DMS153 treated with DMSO at 0.1 percent for 48 hours (cell line): ENCODE data around the gene ROBO4.
A peak's percentile ranks its signal among the peaks of the same experiment; 100 is the strongest.

Experiments used
- DNase-seq: peaks from one replicate; lab custom pipeline; 2025; ENCODE audit not compliant: unreplicated experiment; lab: John Stamatoyannopoulos, UW

The ROBO4 gene

DNA sequence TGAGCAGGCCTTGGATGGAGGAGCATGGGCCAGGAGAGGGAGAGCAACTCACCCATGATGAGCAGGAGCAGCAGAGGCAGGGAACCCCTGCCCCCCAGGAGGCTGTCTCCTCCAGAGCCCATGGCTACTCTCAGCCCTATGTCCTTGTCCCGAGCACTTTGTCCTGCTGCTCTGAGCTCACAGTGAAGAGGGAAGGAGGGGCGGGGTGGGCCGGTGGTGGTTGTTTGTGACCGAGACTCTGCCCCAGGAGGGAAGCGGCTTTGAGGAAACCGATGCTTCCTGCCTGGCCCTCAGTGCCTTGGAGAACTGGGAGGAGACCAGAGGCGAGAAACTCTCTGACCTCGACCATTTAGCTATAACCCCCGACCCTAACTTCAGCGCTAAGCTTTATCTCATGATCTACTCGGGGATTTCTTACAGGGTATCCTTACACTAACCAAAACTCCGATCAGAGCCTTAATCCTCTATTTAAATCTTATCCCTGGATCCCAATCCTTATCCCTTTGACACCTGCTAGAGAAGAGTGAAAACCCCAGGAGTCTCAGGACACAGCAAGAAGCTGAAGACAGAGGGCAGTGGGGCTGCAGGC, at the start of gene ROBO4:
ROBO4 (minus strand) TSS at position 192 of the 589 bp plus-strand sequence; CDS start at position 122, 70 bp downstream.
- DNase-seq, result no peak

DNA sequence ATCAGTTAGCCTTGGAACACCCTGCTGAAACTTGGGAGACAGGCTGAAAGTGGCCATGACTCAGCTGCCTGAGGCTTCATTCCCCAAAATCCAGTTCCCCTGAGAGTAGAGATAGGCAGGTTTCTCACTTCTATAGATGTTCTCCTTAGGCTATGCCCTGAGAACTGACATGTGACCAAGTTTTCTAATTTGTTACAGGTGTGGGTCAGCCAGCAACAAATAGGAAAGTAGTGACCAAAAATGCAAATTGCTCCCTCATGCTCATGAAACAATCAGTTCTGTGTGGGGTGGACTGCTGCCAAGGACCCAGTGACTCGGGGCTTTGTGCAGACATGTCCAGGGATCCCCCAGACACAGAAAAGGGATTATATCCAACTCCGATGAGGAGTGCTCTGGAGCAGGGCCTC, 49.1 kb upstream of the ROBO4 start:
- DNase-seq, result no peak

- no peak for DNase-seq
Observed at GRCh38 chr11:124945826-124946225, 48.2 kb upstream of the ROBO4 start.

DNA sequence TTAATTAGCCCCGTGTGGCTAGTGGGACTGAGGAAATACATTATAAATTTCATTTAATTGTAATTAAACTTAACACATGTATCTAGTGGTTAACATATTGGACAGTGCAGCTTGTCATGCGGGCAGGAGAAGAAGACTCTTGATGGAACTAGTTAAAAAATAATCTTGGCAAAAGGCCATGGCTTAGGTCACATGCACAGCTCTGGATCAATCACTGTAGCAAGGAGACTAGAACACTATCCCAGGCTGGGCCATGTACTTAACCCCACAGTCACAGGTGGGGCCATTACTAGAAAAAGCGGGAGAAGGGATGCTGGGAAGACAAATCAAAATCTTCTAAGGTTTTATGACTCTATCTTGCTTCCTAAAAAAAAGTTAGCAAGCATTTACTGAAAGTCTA, 46.9 kb upstream of the ROBO4 start:
- no peak for DNase-seq

GRCh38 chr11:124943741-124944140, 46.1 kb upstream of the ROBO4 start:
- no peak for DNase-seq

GRCh38 chr11:124943254-124943616, 45.6 kb upstream of the ROBO4 start:
- no peak for DNase-seq

GRCh38 chr11:124942466-124943253, 45.0 kb upstream of the ROBO4 start:
- DNase-seq, result no peak

DNA sequence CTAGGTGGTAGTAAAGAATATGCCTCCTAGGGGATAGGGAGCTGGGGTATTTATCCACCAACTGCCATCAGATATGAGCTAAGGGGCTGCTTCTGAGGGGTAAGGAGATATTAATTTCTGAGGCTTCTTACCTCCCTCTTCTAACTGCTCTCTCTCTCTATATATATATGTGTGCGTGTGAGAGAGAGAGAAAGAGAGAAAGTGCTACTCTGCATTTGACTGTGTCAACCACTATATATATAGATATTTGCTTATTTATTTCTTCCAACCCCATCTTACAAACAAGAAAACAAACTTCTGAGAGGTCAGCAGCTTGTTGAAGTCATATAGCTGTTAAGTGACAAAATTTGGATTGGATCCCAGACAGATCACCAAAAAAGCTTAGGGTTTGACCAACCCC, 44.0 kb upstream of the ROBO4 start:
- DNase-seq, result no peak

GRCh38 chr11:124938970-124939369, 41.3 kb upstream of the ROBO4 start:
- no peak for DNase-seq

DNA sequence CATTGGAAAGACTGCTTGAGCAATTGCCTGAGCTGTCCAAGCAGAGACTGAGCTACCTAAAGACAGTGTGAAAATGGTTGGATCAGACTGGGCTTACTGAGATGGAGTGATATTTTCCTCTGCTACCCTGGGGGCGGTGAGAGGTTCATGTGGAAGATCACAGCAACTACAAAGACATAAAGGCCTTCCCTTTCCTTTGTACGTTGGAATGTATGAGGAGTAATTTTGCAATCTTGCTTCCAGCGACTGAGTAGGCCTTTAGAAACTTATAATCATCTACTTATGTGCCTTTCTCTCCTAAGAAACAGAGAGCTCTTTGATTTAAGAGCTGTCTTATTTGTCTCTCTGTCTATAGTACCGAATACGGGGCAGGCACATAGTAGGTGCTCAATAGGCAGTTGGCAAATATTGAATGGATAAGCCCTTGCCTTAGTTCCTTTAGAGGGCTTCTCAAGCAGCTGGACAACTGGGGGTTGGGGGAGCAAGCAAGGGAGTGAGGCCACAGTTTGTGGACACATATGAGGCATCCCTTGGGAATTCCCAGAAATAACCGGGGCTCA, 40.6 kb upstream of the ROBO4 start:
- no peak for DNase-seq

DNA sequence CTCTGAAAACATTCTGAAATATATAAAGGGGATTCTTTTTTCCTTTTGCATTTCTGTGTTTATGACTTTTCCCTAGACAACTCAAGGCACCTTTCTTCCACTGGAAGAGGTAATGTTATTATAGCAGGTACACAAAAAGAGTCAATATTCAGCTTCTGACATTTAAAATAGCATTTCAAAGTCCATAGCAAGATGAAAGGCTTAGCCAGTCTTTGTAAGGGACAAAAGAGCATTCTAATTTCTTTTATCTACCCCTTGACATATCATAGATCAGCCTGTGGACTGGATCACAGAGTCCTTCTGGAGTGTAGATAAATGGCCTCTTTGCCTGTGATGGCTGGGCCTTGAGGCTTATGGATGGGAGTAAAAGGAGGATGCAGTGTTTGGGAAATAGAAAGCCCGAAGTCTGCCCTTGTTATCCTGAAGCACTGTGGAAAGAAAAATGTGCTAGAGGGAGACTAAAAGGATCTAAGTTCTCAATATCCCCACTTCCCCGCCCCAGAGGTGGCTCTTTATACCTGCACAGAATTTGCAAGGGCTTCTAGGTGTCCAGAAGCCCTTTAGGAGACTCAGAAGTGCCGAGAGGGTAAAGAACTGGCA, 39.8 kb upstream of the ROBO4 start:
- DNase-seq, result no peak

DNA sequence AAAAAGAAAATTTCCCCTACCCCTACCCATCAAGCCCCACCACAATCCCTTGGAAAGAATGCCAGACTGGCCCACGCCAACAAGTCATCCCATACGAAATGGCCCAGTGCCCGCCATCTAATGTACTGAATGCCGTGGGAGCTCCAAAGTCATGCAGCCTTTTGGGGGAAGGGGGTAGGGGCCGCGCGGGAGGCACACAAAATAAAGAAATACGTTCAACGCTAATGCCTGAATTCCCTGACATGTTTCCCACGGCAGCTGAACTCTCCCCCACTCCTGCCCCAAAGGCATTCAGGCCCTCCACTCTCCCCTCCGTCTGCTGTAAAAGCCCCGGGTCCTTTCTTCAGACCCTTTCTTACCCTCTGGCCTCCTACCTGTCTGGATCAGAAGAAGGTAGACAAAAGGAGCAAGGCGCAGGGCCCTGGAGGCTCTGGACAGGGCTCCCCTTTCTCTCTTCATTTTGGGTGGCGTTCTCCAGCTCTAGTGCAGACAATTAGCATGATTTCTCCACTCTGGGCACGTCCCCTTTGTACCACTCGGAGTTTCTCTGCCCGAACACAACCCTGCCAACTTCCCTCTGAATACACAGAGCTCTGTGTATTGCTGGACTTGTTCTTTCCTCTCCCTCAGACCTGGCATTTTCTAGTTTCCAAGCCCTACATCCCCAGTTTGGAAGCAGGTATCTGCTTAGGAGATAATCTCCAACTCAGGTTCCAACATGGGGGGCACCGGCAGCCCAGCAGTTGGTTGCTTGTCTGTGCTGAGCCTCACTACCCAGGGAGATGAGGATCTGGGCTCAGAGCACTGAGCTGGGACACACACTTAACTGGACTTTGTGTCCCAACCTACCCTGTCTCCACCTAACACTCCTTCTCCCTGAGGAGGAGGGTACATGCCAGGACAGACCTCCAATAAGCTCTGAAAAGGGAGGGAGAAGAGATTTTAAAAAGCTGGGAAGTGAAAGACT, 38.2 kb upstream of the ROBO4 start, which contains the start of gene HEPACAM:
HEPACAM (minus strand) TSS at position 500 of the 967 bp plus-strand sequence; CDS start at position 459, 41 bp downstream.
- no peak for DNase-seq

GRCh38 chr11:124934862-124935547, 37.3 kb upstream of the ROBO4 start:
- DNase-seq, result no peak

- no peak for DNase-seq
Observed at GRCh38 chr11:124930799-124931198, 33.1 kb upstream of the ROBO4 start.

DNA sequence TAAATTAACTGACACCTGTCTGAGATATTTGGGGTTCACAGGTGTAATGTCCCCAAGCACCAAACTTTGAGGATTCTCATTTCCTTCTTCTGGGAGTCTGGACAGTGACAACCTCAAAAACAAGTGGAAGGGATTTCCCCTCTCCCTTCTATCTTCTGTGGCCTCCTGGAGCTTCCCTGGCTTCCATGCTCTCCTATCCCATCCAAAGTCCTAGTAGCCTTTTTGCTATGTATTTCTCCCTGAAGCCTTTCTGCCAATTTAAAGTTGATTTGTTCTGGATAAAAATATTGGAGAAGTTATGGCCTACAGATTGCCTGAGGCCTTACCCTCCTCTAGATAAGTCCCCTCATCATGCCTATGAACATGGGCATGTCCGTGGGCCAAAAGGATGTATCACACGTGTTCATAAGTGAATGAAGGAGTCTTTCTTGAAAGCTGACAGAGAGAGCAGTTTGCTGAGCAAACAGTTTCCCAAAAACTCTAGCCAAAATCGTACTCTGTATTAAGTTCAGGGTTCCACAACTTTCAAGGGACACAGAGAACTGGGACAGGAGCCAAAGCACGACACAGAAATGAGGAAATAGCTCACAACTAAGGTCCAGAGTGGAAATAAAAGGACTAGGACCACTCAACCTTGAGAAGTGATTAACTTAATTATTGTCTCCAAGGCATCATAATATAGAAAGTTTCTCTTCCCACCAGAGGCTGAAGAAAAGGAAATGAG, 31.4 kb upstream of the ROBO4 start:
- DNase-seq, result no peak

DNA sequence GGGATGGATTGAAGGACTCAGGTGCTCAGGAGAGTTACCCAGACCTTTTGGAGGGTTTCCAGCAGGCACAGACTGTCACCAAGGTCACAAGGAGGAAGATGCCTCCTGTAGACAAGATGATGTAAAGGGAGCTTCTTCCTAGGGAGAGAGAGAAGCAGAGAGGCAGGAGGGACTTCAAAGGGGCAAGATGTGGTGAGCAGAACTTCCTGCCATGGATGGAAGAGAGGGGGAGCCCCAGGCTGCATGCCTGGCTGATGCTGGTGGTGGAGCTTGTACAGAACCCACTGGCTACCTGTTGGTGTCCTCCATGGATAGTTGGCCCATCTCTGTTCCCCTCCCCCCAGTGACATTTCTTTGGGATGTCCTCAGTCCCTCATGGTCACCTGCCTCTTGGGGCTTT, 25.6 kb upstream of the ROBO4 start:
- DNase-seq, result no peak

GRCh38 chr11:124922831-124923230, 25.2 kb upstream of the ROBO4 start:
- no peak for DNase-seq

GRCh38 chr11:124920870-124921609, 23.4 kb upstream of the ROBO4 start:
- peak; percentile 33 for DNase-seq

- no peak for DNase-seq
Observed at GRCh38 chr11:124920356-124920755, 22.7 kb upstream of the ROBO4 start.
